HepG2 (cell line): ENCODE results near the gene REST. TPM values are rescaled to one million over a fixed set of nuclear protein-coding genes. Genes with fewer than 3 reads are reported as not detected.

Experiments
- ARHGAP35 ChIP-seq: sonication (generic); formaldehyde crosslinking; IDR thresholded peaks from 2 replicates; pipeline ENCODE4 v1.9.0; 2022; ENCODE audit warnings: mild to moderate bottlenecking, inconsistent platforms, moderate library complexity, missing genetic modification reagents, borderline replicate concordance
- ARNTL ChIP-seq: sonication (generic); formaldehyde crosslinking; IDR thresholded peaks from 2 replicates; pipeline ENCODE4 v1.4.0; 2020; ENCODE audit warnings: mild to moderate bottlenecking, missing genetic modification reagents
- DPF2 ChIP-seq: sonication (generic); formaldehyde crosslinking; IDR thresholded peaks from 2 replicates; pipeline ENCODE4 v1.4.0; 2020; ENCODE audit warnings: mild to moderate bottlenecking, low read depth, missing genetic modification reagents, borderline replicate concordance
- DR1 ChIP-seq: sonication (generic); formaldehyde crosslinking; IDR thresholded peaks from 2 replicates; pipeline ENCODE4 v1.8.0; 2021; ENCODE audit warnings: mild to moderate bottlenecking, missing genetic modification reagents, inconsistent platforms
- FOXA1 ChIP-seq, 2 experiments: fragments of 450-650 bp in 1 of 2; sonication (generic) in 1 of 2; formaldehyde crosslinking in 1 of 2; IDR thresholded peaks; 2 replicates each; pipeline versions ENCODE4 v1.4.0 to v1.6.1; 2016 to 2020; ENCODE audit warnings: missing genetic modification reagents in 1 of 2
- HDAC6 ChIP-seq: fragments of 200-600 bp; sonication (generic); IDR thresholded peaks from 2 replicates; pipeline ENCODE4 v1.7.0; 2017; ENCODE audit warnings: mild to moderate bottlenecking, antibody characterized with exemption, low read length, low read depth
- HMGA1 ChIP-seq: sonication (generic); formaldehyde crosslinking; conservative IDR thresholded peaks from 2 replicates; pipeline ENCODE4 v1.4.0; 2020; ENCODE audit warnings: missing genetic modification reagents
- HOXA3 ChIP-seq: sonication (generic); formaldehyde crosslinking; IDR thresholded peaks from 2 replicates; pipeline ENCODE4 v1.5.0; 2020; ENCODE audit warnings: missing genetic modification reagents
- IRF9 ChIP-seq: sonication (generic); formaldehyde crosslinking; IDR thresholded peaks from 2 replicates; pipeline ENCODE4 v1.8.0; 2022; ENCODE audit warnings: missing genetic modification reagents, mild to moderate bottlenecking, borderline replicate concordance
- KLF13 ChIP-seq: sonication (generic); formaldehyde crosslinking; IDR thresholded peaks from 2 replicates; pipeline ENCODE4 v1.4.0; 2020; ENCODE audit warnings: mild to moderate bottlenecking, missing genetic modification reagents
- MAF1 ChIP-seq: sonication (generic); formaldehyde crosslinking; IDR thresholded peaks from 2 replicates; pipeline ENCODE4 v1.5.0; 2020; ENCODE audit warnings: missing genetic modification reagents, borderline replicate concordance
- MIXL1 ChIP-seq: IDR thresholded peaks from 2 replicates; pipeline ENCODE4 v1.6.1; 2016
- PHB2 ChIP-seq: fragments of 450-650 bp; IDR thresholded peaks from 2 replicates; pipeline ENCODE4 v1.6.1; 2018; ENCODE audit not compliant: partially characterized antibody
- SMAD3 ChIP-seq: sonication (generic); formaldehyde crosslinking; IDR thresholded peaks from 2 replicates; pipeline ENCODE4 v1.4.0; 2020; ENCODE audit warnings: missing genetic modification reagents
- SMAD9 ChIP-seq: sonication (generic); formaldehyde crosslinking; IDR thresholded peaks from 2 replicates; pipeline ENCODE4 v1.5.1; 2020; ENCODE audit warnings: mild to moderate bottlenecking, missing genetic modification reagents
- SP140L ChIP-seq: sonication (generic); formaldehyde crosslinking; IDR thresholded peaks from 2 replicates; pipeline ENCODE4 v1.4.0; 2020; ENCODE audit warnings: missing genetic modification reagents, borderline replicate concordance
- TBP ChIP-seq: sonication (generic); formaldehyde crosslinking; IDR thresholded peaks from 2 replicates; pipeline ENCODE4 v1.5.0; 2020; ENCODE audit warnings: missing genetic modification reagents
- ZC3H13 ChIP-seq: sonication (generic); formaldehyde crosslinking; IDR thresholded peaks from 2 replicates; pipeline ENCODE4 v1.8.1; 2023; ENCODE audit warnings: mild to moderate bottlenecking, missing genetic modification reagents, moderate library complexity
- ZNF253 ChIP-seq: sonication (generic); formaldehyde crosslinking; IDR thresholded peaks from 2 replicates; pipeline ENCODE4 v1.8.0; 2022; ENCODE audit warnings: mild to moderate bottlenecking, missing genetic modification reagents, borderline replicate concordance
- ZNF292 ChIP-seq: sonication (generic); formaldehyde crosslinking; IDR thresholded peaks from 2 replicates; pipeline ENCODE4 v1.8.1; 2022; ENCODE audit warnings: mild to moderate bottlenecking, low read depth, missing genetic modification reagents, borderline replicate concordance
- ZNF367 ChIP-seq: sonication (generic); formaldehyde crosslinking; IDR thresholded peaks from 2 replicates; pipeline ENCODE4 v1.4.0; 2020; ENCODE audit warnings: missing genetic modification reagents, borderline replicate concordance
- ZNF547 ChIP-seq: sonication (generic); formaldehyde crosslinking; IDR thresholded peaks from 2 replicates; pipeline ENCODE4 v1.5.1; 2020; ENCODE audit warnings: mild to moderate bottlenecking, missing genetic modification reagents
- ZNF550 ChIP-seq: sonication (generic); formaldehyde crosslinking; IDR thresholded peaks from 2 replicates; pipeline ENCODE4 v1.4.0; 2020; ENCODE audit warnings: mild to moderate bottlenecking, missing genetic modification reagents, borderline replicate concordance
- ZNF652 ChIP-seq: IDR thresholded peaks from 2 replicates; pipeline ENCODE4 v1.6.1; 2016; ENCODE audit warnings: low read depth, borderline replicate concordance
- polyA plus RNA-seq, 8 experiments: library from polyadenylated mRNA; depleted of rRNA in 3 of 8; stranded (reverse) in 7 of 8; unstranded in 1 of 8; fragments of >200 nt; fragmentation: Illumina TruSeq in 4 of 8; extraction: Trizol in 4 of 8; gene quantifications; 2 replicates each; pipeline versions ENCODE4 v1.2.1 to v1.2.3, GENCODE V29; 2011 to 2016; ENCODE audit warnings: low read depth in 4 of 8, missing spikeins in 1 of 8, mixed read lengths in 1 of 8; ENCODE audit not compliant: insufficient read depth in 1 of 8
- total RNA-seq, 5 experiments: library from RNA; depleted of rRNA; stranded (reverse); fragments of >200 nt; fragmentation: Illumina TruSeq; extraction: Trizol; gene quantifications; 2 replicates each; pipeline ENCODE4 v1.2.3, GENCODE V29; 2016; ENCODE audit warnings: low read depth in 1 of 5
- TF ChIP-seq, protein P1 (sequence below): sonication (generic); formaldehyde crosslinking; IDR thresholded peaks from 2 replicates; pipeline ENCODE4 v1.4.0; 2020; ENCODE audit warnings: missing genetic modification reagents, borderline replicate concordance
- TF ChIP-seq, protein P2 (sequence below): sonication (generic); formaldehyde crosslinking; IDR thresholded peaks from 2 replicates; pipeline ENCODE4 v1.8.0; 2023; ENCODE audit warnings: mild to moderate bottlenecking, missing genetic modification reagents

The REST gene
- total and polyA plus RNA-seq, 2 of the 13 experiments (the other 11 are each of a cell fraction or from before 2014, with no cell fraction given), result 12.7 to 22.4 TPM

GRCh38 chr4:56978750-56979303 lies 71.1 kb downstream of the REST start, which contains the start of gene POLR2B (continued):
- TF ChIP-seq, protein P1, sequence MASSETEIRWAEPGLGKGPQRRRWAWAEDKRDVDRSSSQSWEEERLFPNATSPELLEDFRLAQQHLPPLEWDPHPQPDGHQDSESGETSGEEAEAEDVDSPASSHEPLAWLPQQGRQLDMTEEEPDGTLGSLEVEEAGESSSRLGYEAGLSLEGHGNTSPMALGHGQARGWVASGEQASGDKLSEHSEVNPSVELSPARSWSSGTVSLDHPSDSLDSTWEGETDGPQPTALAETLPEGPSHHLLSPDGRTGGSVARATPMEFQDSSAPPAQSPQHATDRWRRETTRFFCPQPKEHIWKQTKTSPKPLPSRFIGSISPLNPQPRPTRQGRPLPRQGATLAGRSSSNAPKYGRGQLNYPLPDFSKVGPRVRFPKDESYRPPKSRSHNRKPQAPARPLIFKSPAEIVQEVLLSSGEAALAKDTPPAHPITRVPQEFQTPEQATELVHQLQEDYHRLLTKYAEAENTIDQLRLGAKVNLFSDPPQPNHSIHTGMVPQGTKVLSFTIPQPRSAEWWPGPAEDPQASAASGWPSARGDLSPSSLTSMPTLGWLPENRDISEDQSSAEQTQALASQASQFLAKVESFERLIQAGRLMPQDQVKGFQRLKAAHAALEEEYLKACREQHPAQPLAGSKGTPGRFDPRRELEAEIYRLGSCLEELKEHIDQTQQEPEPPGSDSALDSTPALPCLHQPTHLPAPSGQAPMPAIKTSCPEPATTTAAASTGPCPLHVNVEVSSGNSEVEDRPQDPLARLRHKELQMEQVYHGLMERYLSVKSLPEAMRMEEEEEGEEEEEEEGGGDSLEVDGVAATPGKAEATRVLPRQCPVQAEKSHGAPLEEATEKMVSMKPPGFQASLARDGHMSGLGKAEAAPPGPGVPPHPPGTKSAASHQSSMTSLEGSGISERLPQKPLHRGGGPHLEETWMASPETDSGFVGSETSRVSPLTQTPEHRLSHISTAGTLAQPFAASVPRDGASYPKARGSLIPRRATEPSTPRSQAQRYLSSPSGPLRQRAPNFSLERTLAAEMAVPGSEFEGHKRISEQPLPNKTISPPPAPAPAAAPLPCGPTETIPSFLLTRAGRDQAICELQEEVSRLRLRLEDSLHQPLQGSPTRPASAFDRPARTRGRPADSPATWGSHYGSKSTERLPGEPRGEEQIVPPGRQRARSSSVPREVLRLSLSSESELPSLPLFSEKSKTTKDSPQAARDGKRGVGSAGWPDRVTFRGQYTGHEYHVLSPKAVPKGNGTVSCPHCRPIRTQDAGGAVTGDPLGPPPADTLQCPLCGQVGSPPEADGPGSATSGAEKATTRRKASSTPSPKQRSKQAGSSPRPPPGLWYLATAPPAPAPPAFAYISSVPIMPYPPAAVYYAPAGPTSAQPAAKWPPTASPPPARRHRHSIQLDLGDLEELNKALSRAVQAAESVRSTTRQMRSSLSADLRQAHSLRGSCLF, result no peak
- TF ChIP-seq, protein P2, sequence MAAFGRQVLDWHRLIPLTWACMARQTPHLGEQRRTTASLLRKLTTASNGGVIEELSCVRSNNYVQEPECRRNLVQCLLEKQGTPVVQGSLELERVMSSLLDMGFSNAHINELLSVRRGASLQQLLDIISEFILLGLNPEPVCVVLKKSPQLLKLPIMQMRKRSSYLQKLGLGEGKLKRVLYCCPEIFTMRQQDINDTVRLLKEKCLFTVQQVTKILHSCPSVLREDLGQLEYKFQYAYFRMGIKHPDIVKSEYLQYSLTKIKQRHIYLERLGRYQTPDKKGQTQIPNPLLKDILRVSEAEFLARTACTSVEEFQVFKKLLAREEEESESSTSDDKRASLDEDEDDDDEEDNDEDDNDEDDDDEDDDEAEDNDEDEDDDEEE (CRISPR knock-in tag), result no peak
- TF ChIP-seq ZNF367 (CRISPR knock-in tag) (no peak), ZNF550 (CRISPR knock-in tag) (no peak), HMGA1 (no peak), ZNF292 (CRISPR knock-in tag) (no peak), SMAD9 (no peak), MIXL1 (CRISPR knock-in tag) (no peak), SP140L (peak; percentile 69; the same call in 1 of the 2 replicates), FOXA1 (IDR thresholded peaks at IDR 0.05) (no peak), FOXA1 (CRISPR knock-in tag; IDR thresholded peaks at IDR 0.05) (no peak), TBP (CRISPR knock-in tag) (no peak), DR1 (CRISPR knock-in tag) (peak; percentile 58; the same call in 1 of the 2 replicates), HOXA3 (no peak), ZNF652 (no peak), ZC3H13 (0 out of 2 replicates have a peak, but pooled peaks have one; percentile 55), ZNF253 (0 out of 2 replicates have a peak, but pooled peaks have one; percentile 37), ARHGAP35 (CRISPR knock-in tag) (no peak), HDAC6 (no peak), MAF1 (CRISPR knock-in tag) (no peak), KLF13 (CRISPR knock-in tag) (no peak), ZNF547 (CRISPR knock-in tag) (no peak), PHB2 (no peak), IRF9 (CRISPR knock-in tag) (no peak), SMAD3 (CRISPR knock-in tag) (no peak), DPF2 (CRISPR knock-in tag) (no peak), ARNTL (CRISPR knock-in tag) (no peak)
